Effector memory CD8-positive, alpha-beta T cell (primary cell): ENCODE measurements around the gene RASAL2.

Source experiments
- ATAC-seq: fragments of 150-1000 bp; cut with Tn5 transposase; replicated peaks from 2 replicates; pipeline ENCODE4 v1.10.0; 2021; ENCODE audit warnings: mild to moderate bottlenecking, moderate library complexity
- DNase-seq, 3 experiments: peaks; one replicate each; pipeline ENCODE4 v3.0.0; 2021
- H3K27ac Mint-ChIP-seq, 2 donors: one replicate each; pipeline ENCODE4 v1.8.0; 2022; ENCODE audit warnings: mild to moderate bottlenecking in 2 of 2, mixed read lengths in 2 of 2, moderate library complexity in 2 of 2
- H3K27me3 Mint-ChIP-seq, 2 donors: one replicate each; pipeline ENCODE4 v1.8.0; 2022; ENCODE audit warnings: mixed read lengths in 2 of 2
- H3K36me3 Mint-ChIP-seq: one replicate; pipeline ENCODE4 v1.8.0; 2022; ENCODE audit warnings: mild to moderate bottlenecking, moderate library complexity, mixed read lengths; ENCODE audit not compliant: insufficient read depth
- H3K4me1 Mint-ChIP-seq, 2 donors: one replicate each; pipeline ENCODE4 v1.8.0; 2022; ENCODE audit warnings: low read depth in 2 of 2, mixed read lengths in 2 of 2
- H3K4me3 Mint-ChIP-seq, 2 donors: one replicate each; pipeline ENCODE4 v1.8.0; 2022; ENCODE audit warnings: mild to moderate bottlenecking in 2 of 2, mixed read lengths in 2 of 2, moderate library complexity in 2 of 2
- H3K9me3 Mint-ChIP-seq, 2 donors: one replicate each; pipeline ENCODE4 v1.8.0; 2022; ENCODE audit warnings: mixed read lengths in 2 of 2

RASAL2 gene

GRCh38 chr1:178510155-178510554 is 416.3 kb downstream of the RASAL2 start:
- Mint-ChIP-seq H3K9me3 (no peaks in the 10 kb centered on the region), H3K4me3 (no peak overlapping the region), H3K36me3 (no peaks in the 10 kb centered on the region), H3K27ac (no peak overlapping the region), H3K27me3 (peaks cover 8 to 44% of the 10 kb centered on the region in 2 donors), H3K4me1 (no peaks in the 10 kb centered on the region)
- ATAC-seq, result no peak
- no peak for DNase-seq

GRCh38 chr1:178512566-178513277 is 418.8 kb downstream of the RASAL2 start, which contains the start of gene TEX35:
Gene TEX35, plus strand, starts transcription at chr1:178513109. Its CDS starts 80 bp downstream, at chr1:178513189.
- Mint-ChIP-seq H3K4me3 (no peak within 1 kb of the TSS), H3K36me3 (no peaks in the 10 kb centered on the region), H3K9me3 (no peaks in the 10 kb centered on the region), H3K4me1 (no peaks in the 10 kb centered on the region), H3K27ac (no peak within 1 kb of the TSS), H3K27me3 (peaks cover 15 to 30% of the 10 kb centered on the region in 2 donors)
- no peak for ATAC-seq
- DNase-seq, result no peak

GRCh38 chr1:178513278-178513983 is 419.5 kb downstream of the RASAL2 start:
- H3K9me3 Mint-ChIP-seq, result no peaks in the 10 kb centered on the region
- ATAC-seq (no peak), DNase-seq (no peak)
- no peaks in the 10 kb centered on the region for H3K36me3 Mint-ChIP-seq
- no peaks in the 10 kb centered on the region for H3K4me1 Mint-ChIP-seq
- H3K4me3 Mint-ChIP-seq, result no peak overlapping the region
- H3K27me3 Mint-ChIP-seq, result peaks cover 15 to 30% of the 10 kb centered on the region in 2 donors
- H3K27ac Mint-ChIP-seq, result no peak overlapping the region

GRCh38 chr1:178516110-178516509 is 422.2 kb downstream of the RASAL2 start:
- no peaks in the 10 kb centered on the region for H3K36me3 Mint-ChIP-seq
- peaks cover 15 to 30% of the 10 kb centered on the region in 2 donors for H3K27me3 Mint-ChIP-seq
- no peak overlapping the region for H3K4me3 Mint-ChIP-seq
- no peaks in the 10 kb centered on the region for H3K4me1 Mint-ChIP-seq
- no peak for ATAC-seq
- DNase-seq, result no peak
- no peaks in the 10 kb centered on the region for H3K9me3 Mint-ChIP-seq
- H3K27ac Mint-ChIP-seq, result no peak overlapping the region

- ATAC-seq (no peak), DNase-seq (no peak)
- no peaks in the 10 kb centered on the region for H3K36me3 Mint-ChIP-seq
- no peaks in the 10 kb centered on the region for H3K9me3 Mint-ChIP-seq
- peaks cover 6 to 7% of the 10 kb centered on the region in 2 donors for H3K27me3 Mint-ChIP-seq
- H3K4me1 Mint-ChIP-seq, result no peaks in the 10 kb centered on the region
- no peak overlapping the region for H3K4me3 Mint-ChIP-seq
- H3K27ac Mint-ChIP-seq, result no peak overlapping the region
Observed at GRCh38 chr1:178518894-178519293, 425.0 kb downstream of the RASAL2 start.

GRCh38 chr1:178520803-178521202 is 426.9 kb downstream of the RASAL2 start:
- no peaks in the 10 kb centered on the region for H3K9me3 Mint-ChIP-seq
- no peak overlapping the region for H3K4me3 Mint-ChIP-seq
- H3K4me1 Mint-ChIP-seq, result no peaks in the 10 kb centered on the region
- no peak overlapping the region for H3K27ac Mint-ChIP-seq
- no peaks in the 10 kb centered on the region for H3K36me3 Mint-ChIP-seq
- no peak for DNase-seq
- H3K27me3 Mint-ChIP-seq, result peaks cover 0 to 2% of the 10 kb centered on the region in 2 donors
- ATAC-seq, result no peak

GRCh38 chr1:178521241-178521640 is 427.3 kb downstream of the RASAL2 start:
- Mint-ChIP-seq H3K4me3 (no peak overlapping the region), H3K27me3 (no peaks in the 10 kb centered on the region), H3K4me1 (no peaks in the 10 kb centered on the region), H3K27ac (no peak overlapping the region), H3K36me3 (no peaks in the 10 kb centered on the region), H3K9me3 (no peaks in the 10 kb centered on the region)
- ATAC-seq (no peak), DNase-seq (no peak)

- no peak for ATAC-seq
- Mint-ChIP-seq H3K4me3 (no peak overlapping the region), H3K4me1 (peaks cover 0 to under 1% of the 10 kb centered on the region in 2 donors), H3K36me3 (no peaks in the 10 kb centered on the region), H3K27me3 (peaks cover 0 to 17% of the 10 kb centered on the region in 2 donors), H3K27ac (no peak overlapping the region), H3K9me3 (no peaks in the 10 kb centered on the region)
- no peak for DNase-seq
Observed at GRCh38 chr1:178527117-178527516, 433.2 kb downstream of the RASAL2 start.

GRCh38 chr1:178528228-178528952 is 434.5 kb downstream of the RASAL2 start:
- H3K27me3 Mint-ChIP-seq, result peaks cover 0 to 17% of the 10 kb centered on the region in 2 donors

GRCh38 chr1:178528953-178529335 is 435.0 kb downstream of the RASAL2 start:
- no peaks in the 10 kb centered on the region for H3K9me3 Mint-ChIP-seq
- ATAC-seq (no peak), DNase-seq (no peak)
- H3K27me3 Mint-ChIP-seq, result peaks cover 0 to 17% of the 10 kb centered on the region in 2 donors
- no peak overlapping the region for H3K4me3 Mint-ChIP-seq
- peaks cover 3 to 4% of the 10 kb centered on the region in 2 donors for H3K4me1 Mint-ChIP-seq
- H3K36me3 Mint-ChIP-seq, result peaks cover 2% of the 10 kb centered on the region
- no peak overlapping the region for H3K27ac Mint-ChIP-seq

More at GRCh38 chr1:178528228-178528952, 434.5 kb downstream of the RASAL2 start:
- no peak overlapping the region for H3K4me3 Mint-ChIP-seq
- DNase-seq (no peak), ATAC-seq (no peak)
- peaks cover 2% of the 10 kb centered on the region for H3K36me3 Mint-ChIP-seq
- peaks cover 3 to 4% of the 10 kb centered on the region in 2 donors for H3K4me1 Mint-ChIP-seq
- no peak overlapping the region for H3K27ac Mint-ChIP-seq
- no peaks in the 10 kb centered on the region for H3K9me3 Mint-ChIP-seq

- ATAC-seq, result no peak
- DNase-seq, result no peak
- Mint-ChIP-seq H3K27ac (no peak overlapping the region), H3K27me3 (peaks cover 0 to 17% of the 10 kb centered on the region in 2 donors), H3K4me3 (no peak overlapping the region), H3K36me3 (peaks cover 2% of the 10 kb centered on the region), H3K4me1 (peaks cover 3 to 4% of the 10 kb centered on the region in 2 donors), H3K9me3 (no peaks in the 10 kb centered on the region)
Observed at GRCh38 chr1:178529364-178530036, 435.6 kb downstream of the RASAL2 start.

- no peak for DNase-seq
- H3K27ac Mint-ChIP-seq, result no peak overlapping the region
- no peak for ATAC-seq
- peaks cover 0 to 17% of the 10 kb centered on the region in 2 donors for H3K27me3 Mint-ChIP-seq
- peaks cover 2% of the 10 kb centered on the region for H3K36me3 Mint-ChIP-seq
- no peaks in the 10 kb centered on the region for H3K9me3 Mint-ChIP-seq
- H3K4me1 Mint-ChIP-seq, result peaks cover 3 to 4% of the 10 kb centered on the region in 2 donors
- H3K4me3 Mint-ChIP-seq, result no peak overlapping the region
Observed at GRCh38 chr1:178530037-178530402, 436.1 kb downstream of the RASAL2 start.

- H3K9me3 Mint-ChIP-seq, result no peaks in the 10 kb centered on the region
- no peak for ATAC-seq
- peaks cover 2% of the 10 kb centered on the region for H3K36me3 Mint-ChIP-seq
- no peak overlapping the region for H3K4me3 Mint-ChIP-seq
- DNase-seq, result no peak
- H3K4me1 Mint-ChIP-seq, result peaks cover 3 to 4% of the 10 kb centered on the region in 2 donors
- no peak overlapping the region for H3K27ac Mint-ChIP-seq
- peaks cover 0 to 17% of the 10 kb centered on the region in 2 donors for H3K27me3 Mint-ChIP-seq
Observed at GRCh38 chr1:178530502-178530901, 436.6 kb downstream of the RASAL2 start.
